NCI-H1105 (cell line): ENCODE data around the gene IDH2.
"Not testable (repeated sequence)": the region's sequence is repeated elsewhere in the genome, so short reads cannot be mapped to it uniquely, and the experiment has no call there.

Source experiments
- DNase-seq: peaks from one replicate; lab custom pipeline; 2025; lab: John Stamatoyannopoulos, UW

The IDH2 gene

DNA sequence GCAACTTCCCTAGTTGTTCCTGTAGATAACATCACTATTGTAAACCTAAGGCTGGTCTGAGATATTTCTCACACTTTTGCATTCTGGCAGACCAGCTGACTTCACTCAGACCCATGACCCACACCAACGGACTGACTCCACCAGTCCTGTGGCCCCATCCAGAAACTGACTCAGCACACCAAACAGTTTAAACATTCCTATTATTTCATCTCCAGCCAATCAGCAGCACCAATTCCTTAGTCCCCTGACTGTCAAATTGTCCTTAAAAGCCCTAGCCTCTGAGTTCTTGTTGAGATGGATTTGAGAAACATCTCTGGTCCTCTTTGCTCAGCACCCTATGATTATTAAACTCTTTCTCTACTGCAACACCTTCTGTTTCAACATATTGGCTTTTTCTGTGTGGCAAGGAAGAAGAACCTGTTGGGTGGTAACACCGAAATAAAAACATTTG is 12.2 kb upstream of the IDH2 start:
- DNase-seq: no peak

DNA sequence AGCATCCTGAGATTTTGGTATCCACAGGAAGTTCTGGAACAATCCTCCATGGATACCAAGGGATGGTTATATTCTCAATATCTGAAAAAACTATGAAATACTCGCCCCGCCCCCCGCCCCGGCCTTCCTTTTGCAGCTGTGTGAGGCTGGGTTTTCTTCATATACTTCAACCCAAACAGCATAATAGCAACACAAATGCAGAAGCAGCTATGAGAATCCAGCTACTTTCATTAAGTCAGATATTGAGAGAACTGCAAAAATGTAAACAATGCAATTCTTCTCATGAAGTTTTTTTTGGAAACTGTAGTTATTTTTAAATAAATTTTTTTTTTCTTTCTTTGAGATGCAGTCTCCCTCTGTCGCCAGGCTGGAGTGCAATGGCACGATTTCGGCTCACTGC is 10.9 kb upstream of the IDH2 start:
- DNase-seq: no peak

GRCh38 chr15:90109163-90109751 is 7.0 kb upstream of the IDH2 start:
- DNase-seq: not testable (repeated sequence)

- not testable (repeated sequence) for DNase-seq
Observed at GRCh38 chr15:90108038-90108437, 5.8 kb upstream of the IDH2 start.

- DNase-seq: no peak
Observed at GRCh38 chr15:90106522-90107117, 4.4 kb upstream of the IDH2 start.

DNA sequence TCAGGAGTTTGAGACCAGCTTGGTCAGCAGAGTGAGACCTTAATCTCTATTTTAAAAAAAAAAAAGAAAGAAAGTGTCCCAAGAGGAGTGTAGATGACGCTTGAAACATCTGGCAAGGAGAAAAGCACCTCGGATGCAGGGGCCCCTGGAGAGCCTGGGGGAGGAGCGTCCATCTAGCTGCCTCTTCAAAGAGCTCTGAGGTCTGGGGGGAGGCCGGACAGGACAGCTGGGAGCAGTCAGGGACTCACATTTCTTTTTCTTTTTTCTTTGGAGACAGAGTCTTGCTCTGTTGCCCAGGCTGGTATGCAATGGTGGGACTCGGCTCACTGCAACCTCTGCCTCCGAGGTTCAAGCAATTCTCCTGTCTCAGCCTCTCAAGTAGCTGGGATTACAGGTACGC is 3.3 kb upstream of the IDH2 start:
- no peak for DNase-seq

GRCh38 chr15:90104551-90104950 is 2.3 kb upstream of the IDH2 start:
- no peak for DNase-seq

GRCh38 chr15:90103701-90104329 is 1.5 kb upstream of the IDH2 start:
- no peak for DNase-seq

DNA sequence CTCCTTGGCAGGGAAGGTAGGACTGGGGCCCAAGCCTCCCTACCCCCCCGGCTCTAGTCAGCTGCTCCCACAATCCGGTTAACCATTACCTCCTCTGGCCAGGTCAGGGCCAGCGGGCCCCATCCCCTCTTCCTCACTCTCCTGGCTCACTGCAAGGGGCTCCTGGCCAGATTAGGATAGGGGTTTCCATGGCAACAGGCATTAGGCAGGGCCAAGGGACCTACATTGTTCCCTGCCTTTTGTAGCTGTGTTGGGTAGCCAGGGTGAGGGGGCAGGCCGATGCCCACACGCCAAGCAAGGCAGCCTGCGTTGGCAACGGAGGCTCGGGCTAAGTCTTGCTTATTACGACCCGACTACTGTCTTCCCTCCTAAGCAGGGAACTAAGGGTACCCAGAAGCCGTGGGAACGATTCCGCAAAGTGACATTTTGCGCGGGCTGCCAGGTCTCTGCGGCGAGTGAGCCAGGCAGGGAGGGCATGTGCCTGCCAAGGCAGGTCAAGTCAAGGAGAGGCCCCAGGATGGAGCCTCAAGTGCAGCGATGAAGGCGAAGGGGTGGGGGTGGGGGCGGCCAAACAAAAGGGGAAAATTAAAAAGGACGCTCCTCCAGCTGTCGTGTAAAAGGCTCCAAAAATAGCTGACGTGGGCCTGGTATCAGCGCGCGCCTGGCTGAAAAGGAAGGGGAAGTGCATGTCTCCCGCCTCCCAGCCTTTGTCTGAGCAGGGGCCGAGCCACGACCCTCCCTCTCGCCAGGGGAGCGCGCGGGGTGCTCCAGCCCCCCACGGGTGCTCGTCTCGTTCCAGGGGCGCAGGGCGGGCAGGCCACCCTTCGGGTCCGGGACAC is 919 bp downstream of the IDH2 start:
- DNase-seq: peak; percentile 24

- no peak for DNase-seq
Observed at GRCh38 chr15:90099868-90100831, 2.1 kb downstream of the IDH2 start.

DNA sequence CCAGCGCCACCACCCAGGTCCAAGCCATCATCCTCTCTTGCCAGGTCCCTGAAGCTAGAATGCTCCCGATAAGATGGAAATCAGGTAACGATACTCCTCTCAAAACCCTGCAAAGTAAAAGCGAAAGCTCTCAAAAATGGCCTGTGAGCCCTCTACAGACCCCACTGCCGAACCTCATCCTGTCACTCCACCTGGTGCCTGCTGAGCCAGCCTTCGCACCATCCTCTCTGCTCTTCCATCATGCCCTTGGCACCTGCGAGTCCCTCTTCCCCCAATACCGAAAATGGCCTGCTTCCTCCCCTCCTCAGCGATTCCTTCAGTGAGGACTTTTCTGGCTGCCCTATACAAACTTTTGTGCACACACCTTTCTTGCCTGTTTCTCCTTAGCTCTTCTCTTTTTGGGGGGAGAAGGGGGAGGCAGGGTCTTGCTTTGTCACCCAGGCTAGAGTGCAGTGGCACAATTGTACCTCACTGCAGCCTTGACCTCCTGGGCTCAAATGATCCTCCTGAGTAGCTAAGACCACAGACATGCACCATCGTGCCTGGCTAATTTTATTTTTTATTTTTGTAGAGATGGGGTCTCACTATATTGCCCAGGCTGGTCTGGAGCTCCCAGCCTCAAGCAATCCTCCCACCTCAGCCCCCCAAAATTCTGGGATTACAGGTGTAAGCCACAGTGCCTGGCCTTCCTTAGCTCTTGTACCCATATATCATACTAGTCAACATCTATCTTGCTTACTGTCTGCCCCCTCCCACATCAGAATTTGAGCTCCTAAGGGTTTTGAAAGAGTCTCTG is 3.0 kb downstream of the IDH2 start:
- no peak for DNase-seq

GRCh38 chr15:90097475-90097874 is 4.8 kb downstream of the IDH2 start:
- DNase-seq: no peak

DNA sequence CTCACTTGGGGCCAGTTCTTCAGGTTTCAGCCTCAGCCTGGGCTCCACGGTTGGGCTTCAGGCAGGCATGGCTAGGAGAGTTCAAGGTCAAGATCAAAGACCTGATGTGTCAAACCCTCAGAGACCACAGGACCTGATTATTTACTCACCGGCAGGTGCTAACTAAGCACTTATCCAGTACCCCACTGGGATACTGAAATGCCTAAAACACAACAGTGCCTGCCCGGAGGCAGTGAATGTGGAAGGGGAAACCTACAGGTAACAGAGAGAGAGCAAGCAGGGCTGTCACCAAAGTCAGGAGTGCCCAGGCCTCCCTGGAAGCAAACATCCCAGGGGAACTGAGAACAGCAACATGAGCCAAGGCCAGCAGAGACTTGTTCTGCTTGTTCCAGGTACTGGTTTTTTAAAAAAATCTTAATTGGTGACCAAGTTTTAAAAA is 6.7 kb downstream of the IDH2 start:
- no peak for DNase-seq

GRCh38 chr15:90091156-90091931 is 10.9 kb downstream of the IDH2 start:
- DNase-seq: no peak

DNA sequence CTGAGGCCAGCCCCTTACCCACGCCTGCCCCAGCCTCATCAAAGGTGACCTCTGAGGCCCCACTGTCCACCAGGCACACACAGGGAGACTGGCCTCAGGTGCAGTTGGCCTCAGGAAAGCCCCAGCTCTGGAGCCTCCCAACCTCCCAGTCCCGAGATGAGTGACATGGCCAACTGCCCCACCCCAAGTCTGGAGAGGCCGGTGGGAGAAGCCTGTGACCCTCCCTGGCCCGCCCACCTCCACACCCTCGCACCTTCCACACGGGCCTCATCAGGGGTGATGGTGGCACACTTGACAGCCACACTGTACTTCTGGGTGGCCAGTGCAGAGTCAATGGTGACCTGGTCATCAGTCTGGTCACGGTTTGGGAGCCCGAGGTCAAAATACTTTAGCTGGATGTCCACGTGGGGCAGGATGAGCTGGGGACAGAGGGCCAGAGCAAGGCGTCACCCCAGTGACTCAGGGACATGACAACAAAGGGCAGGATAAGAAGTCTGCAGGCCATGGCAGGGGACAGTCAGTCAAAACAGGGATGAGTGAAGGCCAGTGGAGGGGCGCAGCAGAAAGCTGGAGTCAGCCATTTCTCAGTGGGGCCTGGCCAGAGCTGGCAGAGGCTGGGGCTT is 11.9 kb downstream of the IDH2 start:
- DNase-seq: no peak

GRCh38 chr15:90087454-90088154 is 14.7 kb downstream of the IDH2 start:
- no peak for DNase-seq

- no peak for DNase-seq
Observed at GRCh38 chr15:90086868-90087268, 15.4 kb downstream of the IDH2 start.

GRCh38 chr15:90085565-90085964 is 16.7 kb downstream of the IDH2 start:
- DNase-seq: no peak
